Stimulated activated CD8-positive, alpha-beta memory T cell treated with anti-CD3 and anti-CD28 coated beads, Interleukin-7, amount 100 ng/mL, for 24 hours (primary cell): ENCODE measurements around the gene CCDC8.
"Not testable (repeated sequence)": the region's sequence is repeated elsewhere in the genome, so short reads cannot be mapped to it uniquely, and the experiment has no call there.

ENCODE experiments used
- DNase-seq: peaks from one replicate; pipeline ENCODE4 v3.0.0-alpha.2; 2020; ENCODE audit warnings: low read depth

Gene CCDC8

GRCh38 chr19:46402725-46403124 is 10.6 kb downstream of the CCDC8 start:
- no peak for DNase-seq

- not testable (repeated sequence) for DNase-seq
Observed at GRCh38 chr19:46397801-46398479, 15.4 kb downstream of the CCDC8 start.

- DNase-seq, result no peak
Observed at GRCh38 chr19:46394402-46394797, 19.0 kb downstream of the CCDC8 start.

GRCh38 chr19:46393456-46394401 is 19.6 kb downstream of the CCDC8 start:
- DNase-seq, result no peak

- DNase-seq, result no peak
Observed at GRCh38 chr19:46392837-46393236, 20.5 kb downstream of the CCDC8 start.

- no peak for DNase-seq
Observed at GRCh38 chr19:46392252-46392801, 21.0 kb downstream of the CCDC8 start.

GRCh38 chr19:46391296-46392251 is 21.8 kb downstream of the CCDC8 start:
- no peak for DNase-seq

- DNase-seq, result no peak
Observed at GRCh38 chr19:46390866-46391265, 22.5 kb downstream of the CCDC8 start.

- no peak for DNase-seq
Observed at GRCh38 chr19:46390121-46390858, 23.1 kb downstream of the CCDC8 start.

- DNase-seq, result no peak
Observed at GRCh38 chr19:46388311-46389095, 24.9 kb downstream of the CCDC8 start.

GRCh38 chr19:46387713-46388130 is 25.6 kb downstream of the CCDC8 start:
- DNase-seq, result no peak

- DNase-seq, result no peak
Observed at GRCh38 chr19:46386996-46387712, 26.2 kb downstream of the CCDC8 start.

- no peak for DNase-seq
Observed at GRCh38 chr19:46386151-46386550, 27.2 kb downstream of the CCDC8 start.

GRCh38 chr19:46385636-46386035 is 27.7 kb downstream of the CCDC8 start:
- DNase-seq, result no peak

GRCh38 chr19:46384396-46384795 is 29.0 kb downstream of the CCDC8 start:
- DNase-seq, result no peak

- no peak for DNase-seq
Observed at GRCh38 chr19:46383846-46384245, 29.5 kb downstream of the CCDC8 start.

- DNase-seq, result no peak
Observed at GRCh38 chr19:46383171-46383815, 30.1 kb downstream of the CCDC8 start.

- DNase-seq, result no peak
Observed at GRCh38 chr19:46381756-46382345, 31.5 kb downstream of the CCDC8 start.

GRCh38 chr19:46381346-46381745 is 32.0 kb downstream of the CCDC8 start:
- DNase-seq, result no peak
